HPDE6-E6E7 (cell line): ENCODE data around the gene MIOX.
"Not testable (repeated sequence)": the region's sequence is repeated elsewhere in the genome, so short reads cannot be mapped to it uniquely, and the experiment has no call there.

Source experiments
- DNase-seq: peaks from one replicate; pipeline ENCODE4 v3.0.0; 2011; ENCODE audit warnings: missing footprints; ENCODE audit errors: extremely low spot score

The MIOX gene

DNA sequence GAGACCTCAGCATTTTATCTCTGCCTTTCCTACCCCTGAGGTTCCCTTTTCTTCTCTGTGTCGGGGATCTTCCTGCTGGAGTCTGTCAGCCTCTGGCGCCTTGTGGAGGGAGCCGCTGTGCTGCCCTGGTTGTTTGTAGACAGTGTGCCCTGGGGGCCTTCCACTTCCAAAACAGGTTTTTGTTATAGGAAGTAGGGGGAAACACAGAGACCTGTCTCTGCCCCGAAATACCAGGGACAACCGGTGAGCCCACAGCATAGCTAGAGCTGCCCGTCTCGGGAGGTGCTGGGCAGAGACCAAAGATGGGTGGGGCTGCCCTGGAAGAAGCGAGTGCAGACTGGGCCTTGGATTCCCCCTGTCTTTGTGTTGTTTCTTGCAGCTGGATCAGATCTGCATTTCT lies 29.4 kb downstream of the MIOX start:
- DNase-seq: no peak

DNA sequence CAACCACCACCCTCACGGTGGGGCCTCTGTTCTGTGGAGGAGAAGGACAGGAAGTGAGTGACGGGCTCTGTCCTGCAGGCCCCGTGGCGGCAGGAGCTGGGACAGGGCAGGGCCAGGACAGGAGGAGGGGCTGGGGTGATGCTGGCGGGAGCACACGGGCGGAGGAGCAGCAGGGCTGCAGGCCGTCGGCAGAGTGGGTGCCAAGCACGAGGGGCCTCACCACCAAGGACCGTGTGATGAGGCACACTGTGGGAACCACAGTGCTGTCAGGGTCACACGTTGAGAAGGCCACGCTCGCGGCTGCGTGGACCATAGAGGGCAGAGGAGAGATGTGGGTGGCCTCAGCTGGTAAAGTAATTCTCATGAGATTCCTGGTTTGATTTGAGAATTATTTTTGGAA lies 30.2 kb downstream of the MIOX start:
- no peak for DNase-seq

GRCh38 chr22:50517495-50518260 lies 31.0 kb downstream of the MIOX start:
- no peak for DNase-seq

- DNase-seq: no peak
Observed at GRCh38 chr22:50518606-50519005, 31.9 kb downstream of the MIOX start.

- no peak for DNase-seq
Observed at GRCh38 chr22:50519151-50519550, 32.5 kb downstream of the MIOX start.

GRCh38 chr22:50520184-50520583 lies 33.5 kb downstream of the MIOX start:
- DNase-seq: not testable (repeated sequence)

GRCh38 chr22:50520826-50521453 lies 34.3 kb downstream of the MIOX start:
- DNase-seq: no peak

DNA sequence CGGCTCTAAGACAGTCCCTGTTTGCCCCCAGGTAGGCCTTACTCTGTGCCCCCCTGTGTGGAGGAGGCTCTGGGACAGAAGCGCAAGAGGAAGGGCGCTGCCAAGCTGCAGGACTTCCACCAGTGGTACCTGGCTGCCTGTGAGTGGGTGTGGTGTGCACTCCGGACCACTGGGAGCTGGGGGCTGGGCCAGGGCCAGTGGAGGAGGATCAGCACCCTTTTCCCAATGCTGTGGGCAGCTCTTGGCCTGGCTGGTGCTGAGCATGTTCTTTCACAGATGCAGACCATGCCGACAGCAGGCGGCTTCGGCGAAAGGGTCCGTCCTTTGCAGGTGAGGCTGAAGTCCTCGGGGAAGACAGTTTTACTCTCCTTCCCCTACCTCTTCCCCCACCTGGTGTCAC lies 35.1 kb downstream of the MIOX start:
- DNase-seq: no peak

DNA sequence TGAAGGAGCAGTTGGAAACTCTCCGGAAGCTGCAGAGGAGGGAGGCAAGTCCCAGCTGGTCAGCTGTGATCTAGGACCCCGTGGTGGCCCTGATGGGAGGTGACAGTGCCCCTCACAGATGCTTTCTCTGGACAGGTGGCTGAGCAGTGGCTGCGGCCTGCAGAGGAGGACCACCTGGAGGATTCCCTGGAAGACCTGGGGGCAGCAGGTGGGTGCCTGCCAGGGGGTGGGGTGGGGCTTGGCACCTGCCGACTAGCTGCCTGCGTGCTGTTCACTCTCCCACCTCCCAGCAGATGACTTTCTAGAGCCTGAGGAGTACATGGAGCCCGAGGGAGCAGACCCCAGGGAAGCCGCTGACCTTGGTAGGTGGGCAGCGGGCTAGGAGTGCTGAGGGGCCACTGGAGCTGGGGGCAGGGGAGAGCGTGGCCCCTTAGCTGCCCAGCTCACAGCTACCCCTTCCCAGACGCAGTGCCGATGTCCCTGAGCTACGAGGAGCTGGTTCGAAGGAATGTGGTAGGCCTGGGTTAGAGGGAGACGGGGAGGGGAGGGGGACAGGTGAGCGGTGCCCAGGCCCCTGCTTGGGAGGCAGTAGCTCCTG lies 35.6 kb downstream of the MIOX start:
- DNase-seq: no peak

GRCh38 chr22:50522806-50523438 lies 36.3 kb downstream of the MIOX start:
- no peak for DNase-seq

DNA sequence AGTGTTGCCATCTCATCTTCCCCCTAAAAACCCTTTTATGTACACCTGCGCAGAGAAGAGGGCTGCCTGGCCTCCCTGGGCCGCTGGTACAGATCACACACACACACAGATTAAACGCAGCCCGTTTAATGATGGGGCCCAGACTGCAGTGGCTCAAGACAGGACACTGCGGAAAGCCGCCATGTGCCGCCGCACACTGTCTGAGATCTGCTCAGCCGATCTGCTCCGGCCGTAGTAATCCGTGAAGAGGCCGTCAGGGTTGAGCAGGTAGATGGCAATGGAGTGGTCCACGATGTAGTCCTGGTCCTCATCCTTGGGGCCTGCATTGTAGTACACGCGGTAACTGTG lies 36.8 kb downstream of the MIOX start:
- DNase-seq: no peak

GRCh38 chr22:50523806-50524675 lies 37.4 kb downstream of the MIOX start:
- DNase-seq: no peak

DNA sequence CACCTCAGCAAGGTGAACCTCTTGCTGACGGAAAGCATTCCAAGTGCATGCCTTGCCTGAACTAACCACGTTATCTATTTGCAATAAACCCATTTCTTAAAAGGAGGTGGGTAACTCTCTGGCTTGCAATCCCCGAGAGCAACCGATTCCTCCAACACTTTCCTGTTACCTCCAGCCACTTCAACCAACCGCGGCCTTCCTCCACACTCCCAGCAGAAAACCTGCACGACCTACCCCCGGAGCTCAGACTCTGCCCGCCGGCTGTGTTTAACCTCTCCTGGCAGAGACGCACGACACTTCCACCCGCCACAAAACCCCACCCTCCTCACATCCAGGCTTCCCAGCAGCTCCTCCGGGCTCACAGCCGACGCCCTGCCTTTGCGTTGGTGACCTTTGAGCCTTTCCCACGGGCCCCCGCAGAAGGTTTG lies 38.0 kb downstream of the MIOX start:
- DNase-seq: no peak

DNA sequence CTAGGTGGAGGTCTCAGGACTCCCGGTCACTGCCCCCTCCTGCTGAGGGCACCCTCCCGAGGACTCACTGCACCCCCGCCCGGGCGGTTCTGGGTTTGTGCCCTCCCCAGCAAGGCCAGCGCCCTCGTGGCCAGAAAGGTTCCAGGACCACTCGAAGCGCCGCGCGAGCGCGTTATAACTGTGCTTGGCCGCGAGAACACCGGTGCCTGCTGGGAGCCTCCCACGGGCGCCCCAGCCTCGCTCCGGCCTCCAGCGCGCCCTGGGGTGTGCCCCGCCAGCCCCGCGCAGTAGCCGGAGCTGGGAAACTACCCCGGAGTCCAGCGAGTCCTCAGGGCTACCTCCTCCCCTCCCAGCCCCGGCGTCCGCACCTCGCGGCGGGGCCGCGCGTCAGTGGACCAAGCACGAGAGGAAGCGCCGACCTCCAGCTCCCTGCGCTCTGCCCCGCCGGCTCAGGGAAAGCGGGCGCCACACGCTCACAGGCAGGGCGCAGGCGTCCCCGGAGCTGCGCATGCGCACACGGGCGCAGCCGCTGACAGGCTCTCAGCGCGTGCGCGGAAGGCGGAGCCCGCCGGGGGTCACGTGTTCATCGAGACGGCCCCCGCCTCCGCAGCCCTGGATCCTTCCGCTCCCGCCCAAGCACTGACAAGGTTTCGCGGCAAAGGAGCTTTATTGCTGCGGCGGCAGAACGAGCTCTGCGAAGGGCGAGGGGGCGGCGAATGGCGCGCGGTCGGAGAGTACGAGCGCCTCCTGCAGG lies 38.6 kb downstream of the MIOX start, which contains the start of gene SCO2:
Gene SCO2, minus strand, starts transcription at position 495 of the 754 bp plus-strand sequence. CDS start 1,187 bp downstream, outside the sequence.
- DNase-seq: no peak

- DNase-seq: no peak
Observed at GRCh38 chr22:50525858-50526107, 39.1 kb downstream of the MIOX start.

DNA sequence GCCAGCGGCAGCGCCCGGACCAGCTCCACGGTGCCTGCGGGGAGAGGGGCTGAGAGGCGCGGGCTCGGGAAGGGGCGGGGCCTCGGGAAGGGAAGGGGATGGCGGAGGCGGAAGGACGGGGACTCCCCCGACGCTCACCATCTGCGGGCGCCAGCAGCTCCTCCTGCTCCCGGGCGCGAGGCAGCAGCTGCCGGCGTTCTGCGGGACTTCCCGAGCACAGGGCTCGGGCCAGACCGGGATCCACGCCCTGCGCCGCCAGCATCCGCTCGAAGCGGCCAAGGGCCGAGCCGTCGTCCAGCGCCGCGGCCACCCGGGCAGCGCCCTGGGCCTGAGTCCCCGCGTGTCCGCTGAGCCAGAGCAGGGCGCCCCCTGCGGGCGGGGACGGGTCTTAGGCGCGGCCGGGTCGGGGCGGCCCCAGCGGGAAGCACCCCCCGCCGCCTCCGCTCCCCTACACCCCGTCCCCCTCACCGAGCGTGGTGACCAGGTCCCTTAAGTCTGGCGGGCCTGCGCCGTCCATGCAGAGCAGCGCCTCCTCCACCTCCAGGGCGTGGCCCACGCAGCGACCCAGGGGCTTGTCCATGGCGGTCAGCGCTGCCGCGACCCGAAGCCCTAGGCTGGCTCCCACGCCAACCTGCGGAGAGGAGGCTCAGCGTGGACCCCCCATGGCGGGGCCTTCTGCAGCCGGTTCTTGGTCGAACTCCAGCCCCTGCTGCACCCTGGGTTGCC lies 39.6 kb downstream of the MIOX start:
- DNase-seq: no peak

GRCh38 chr22:50526834-50527801 lies 40.5 kb downstream of the MIOX start:
- DNase-seq: no peak

DNA sequence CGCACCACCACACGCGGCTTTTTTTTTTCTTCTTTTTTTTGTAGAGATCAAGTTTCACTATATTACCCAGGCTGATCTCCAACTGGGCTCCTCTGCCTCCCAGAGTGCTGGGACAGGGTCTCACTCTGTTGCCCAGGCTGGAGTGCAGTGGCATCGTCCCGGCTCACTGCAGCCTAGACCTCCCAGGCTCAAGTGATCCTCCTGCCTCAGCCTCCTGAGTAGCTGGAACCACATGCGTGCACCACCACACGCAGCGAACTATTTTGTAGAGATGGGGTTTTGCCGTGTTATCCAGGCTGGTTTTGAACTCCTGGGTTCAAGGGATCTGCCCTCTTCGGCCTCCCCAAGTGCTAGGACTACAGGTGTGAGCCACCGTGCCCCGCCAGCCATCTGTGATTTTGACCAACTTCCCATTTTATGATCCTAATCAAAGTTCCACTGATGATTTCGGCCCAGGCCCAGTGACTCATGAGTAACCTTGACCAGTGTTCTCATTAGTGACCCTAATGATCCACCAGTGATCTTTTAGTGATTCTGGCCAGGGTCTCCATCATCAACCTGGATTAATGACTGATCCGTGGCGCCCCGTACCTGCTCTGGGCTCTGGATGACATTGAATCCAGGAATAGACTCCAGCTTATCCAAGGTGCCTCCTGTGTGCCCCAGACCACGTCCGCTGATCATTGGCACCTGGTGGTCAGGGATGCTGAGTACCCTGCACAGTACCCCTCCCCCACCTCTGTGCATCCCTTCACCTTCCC lies 41.4 kb downstream of the MIOX start:
- no peak for DNase-seq
